GM21717 (cell line): ENCODE data around the gene CCDC32.
"Not testable (repeated sequence)": the region's sequence is repeated elsewhere in the genome, so short reads cannot be mapped to it uniquely, and the experiment has no call there.

Experiments used
- ATAC-seq: cut with Tn5 transposase; IDR thresholded peaks from one replicate; pipeline ENCODE4 v1.9.1; 2021; ENCODE audit warnings: mild to moderate bottlenecking, moderate library complexity; ENCODE audit not compliant: unreplicated experiment

The CCDC32 gene

GRCh38 chr15:40564591-40565332, at the start of gene CCDC32:
Gene CCDC32, minus strand, starts transcription at chr15:40565042. Its CDS starts 2,027 bp downstream, at chr15:40563015.
- peak; percentile 90 for ATAC-seq

GRCh38 chr15:40613080-40613479, 48.2 kb upstream of the CCDC32 start:
- no peak for ATAC-seq

- no peak for ATAC-seq
These were observed 39.1 kb upstream of the CCDC32 start for GRCh38 chr15:40603935-40604334.

GRCh38 chr15:40600956-40601355, 36.1 kb upstream of the CCDC32 start:
- ATAC-seq: no peak

GRCh38 chr15:40598672-40599071, 33.8 kb upstream of the CCDC32 start:
- no peak for ATAC-seq

GRCh38 chr15:40598126-40598525, 33.3 kb upstream of the CCDC32 start:
- ATAC-seq: no peak

GRCh38 chr15:40597024-40597423, 32.2 kb upstream of the CCDC32 start:
- no peak for ATAC-seq

GRCh38 chr15:40595773-40596172, 30.9 kb upstream of the CCDC32 start:
- ATAC-seq: no peak

GRCh38 chr15:40595219-40595618, 30.4 kb upstream of the CCDC32 start:
- no peak for ATAC-seq

GRCh38 chr15:40594429-40594836, 29.6 kb upstream of the CCDC32 start:
- ATAC-seq: peak; percentile 40

- peak; percentile 65 for ATAC-seq
These were observed 29.0 kb upstream of the CCDC32 start, which contains the start of gene KNL1 for GRCh38 chr15:40593588-40594428. Gene KNL1, plus strand, starts transcription at chr15:40594249. Its CDS starts 8,683 bp downstream, at chr15:40602932.

GRCh38 chr15:40593165-40593564, 28.3 kb upstream of the CCDC32 start:
- ATAC-seq: no peak

- no peak for ATAC-seq
These were observed 26.5 kb upstream of the CCDC32 start for GRCh38 chr15:40591389-40591788.

GRCh38 chr15:40590667-40591050, 25.8 kb upstream of the CCDC32 start:
- ATAC-seq: no peak

GRCh38 chr15:40584191-40584590, 19.3 kb upstream of the CCDC32 start:
- no peak for ATAC-seq

GRCh38 chr15:40582726-40583246, 17.9 kb upstream of the CCDC32 start:
- ATAC-seq: no peak

GRCh38 chr15:40581796-40582195, 17.0 kb upstream of the CCDC32 start:
- ATAC-seq: not testable (repeated sequence)

GRCh38 chr15:40578892-40579291, 14.1 kb upstream of the CCDC32 start:
- no peak for ATAC-seq

GRCh38 chr15:40576914-40577313, 12.1 kb upstream of the CCDC32 start:
- ATAC-seq: not testable (repeated sequence)

- ATAC-seq: no peak
These were observed 10.3 kb upstream of the CCDC32 start for GRCh38 chr15:40575113-40575512.

- ATAC-seq: no peak
These were observed 4.5 kb upstream of the CCDC32 start, which contains the start of gene RPUSD2 for GRCh38 chr15:40569129-40569953. Gene RPUSD2, plus strand, starts transcription at chr15:40569299. Its CDS starts 39 bp downstream, at chr15:40569338.
